GM12873 (cell line): ENCODE data around the gene CGB2.

Experiments used
- TF ChIP-seq, protein P1 (sequence below): IDR thresholded peaks from 2 replicates; pipeline ENCODE4 v1.5.1; 2012; ENCODE audit warnings: low read depth, mild to moderate bottlenecking, moderate library complexity, low read length, control low read depth; ENCODE audit not compliant: insufficient read depth; ENCODE audit errors: missing control alignments

Gene CGB2

DNA sequence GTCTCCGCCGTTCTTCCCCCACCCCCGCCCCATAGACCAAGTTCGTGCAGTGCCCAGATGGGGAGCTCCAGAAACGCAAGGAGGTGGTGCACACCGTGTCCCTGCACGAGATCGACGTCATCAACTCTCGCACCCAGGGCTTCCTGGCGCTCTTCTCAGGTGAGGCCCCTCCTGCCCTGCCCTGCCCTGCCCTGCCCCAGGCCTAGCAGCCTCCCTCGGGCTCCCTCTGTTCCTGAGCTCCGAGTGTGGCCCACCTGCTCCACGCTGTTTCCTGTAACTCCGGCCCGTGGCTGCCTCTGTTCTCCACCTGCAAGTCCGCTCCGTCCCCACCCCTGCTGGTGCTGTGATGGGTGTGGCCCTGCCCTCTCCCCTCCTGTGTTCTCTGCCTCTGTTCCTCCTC lies 21.2 kb upstream of the CGB2 start:
- TF ChIP-seq, protein P1, sequence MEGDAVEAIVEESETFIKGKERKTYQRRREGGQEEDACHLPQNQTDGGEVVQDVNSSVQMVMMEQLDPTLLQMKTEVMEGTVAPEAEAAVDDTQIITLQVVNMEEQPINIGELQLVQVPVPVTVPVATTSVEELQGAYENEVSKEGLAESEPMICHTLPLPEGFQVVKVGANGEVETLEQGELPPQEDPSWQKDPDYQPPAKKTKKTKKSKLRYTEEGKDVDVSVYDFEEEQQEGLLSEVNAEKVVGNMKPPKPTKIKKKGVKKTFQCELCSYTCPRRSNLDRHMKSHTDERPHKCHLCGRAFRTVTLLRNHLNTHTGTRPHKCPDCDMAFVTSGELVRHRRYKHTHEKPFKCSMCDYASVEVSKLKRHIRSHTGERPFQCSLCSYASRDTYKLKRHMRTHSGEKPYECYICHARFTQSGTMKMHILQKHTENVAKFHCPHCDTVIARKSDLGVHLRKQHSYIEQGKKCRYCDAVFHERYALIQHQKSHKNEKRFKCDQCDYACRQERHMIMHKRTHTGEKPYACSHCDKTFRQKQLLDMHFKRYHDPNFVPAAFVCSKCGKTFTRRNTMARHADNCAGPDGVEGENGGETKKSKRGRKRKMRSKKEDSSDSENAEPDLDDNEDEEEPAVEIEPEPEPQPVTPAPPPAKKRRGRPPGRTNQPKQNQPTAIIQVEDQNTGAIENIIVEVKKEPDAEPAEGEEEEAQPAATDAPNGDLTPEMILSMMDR = no peak

DNA sequence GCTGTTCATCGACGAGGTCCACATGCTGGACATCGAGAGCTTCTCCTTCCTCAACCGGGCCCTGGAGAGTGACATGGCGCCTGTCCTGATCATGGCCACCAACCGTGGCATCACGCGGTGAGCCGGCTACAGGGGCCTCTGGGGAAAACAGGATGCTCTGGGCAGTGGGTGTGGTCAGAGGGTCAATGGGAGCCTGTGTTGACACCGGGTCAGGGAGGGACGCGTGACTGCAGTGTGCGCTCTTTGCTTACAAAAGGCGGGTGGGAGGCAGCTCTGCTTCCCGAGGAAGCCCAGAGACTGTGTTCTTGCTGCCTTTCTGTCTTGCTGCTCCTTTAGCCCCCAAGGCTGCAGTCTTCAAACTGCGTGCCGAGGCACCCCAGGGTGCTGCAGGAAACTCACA lies 20.5 kb upstream of the CGB2 start:
- TF ChIP-seq, protein P1 = no peak

DNA sequence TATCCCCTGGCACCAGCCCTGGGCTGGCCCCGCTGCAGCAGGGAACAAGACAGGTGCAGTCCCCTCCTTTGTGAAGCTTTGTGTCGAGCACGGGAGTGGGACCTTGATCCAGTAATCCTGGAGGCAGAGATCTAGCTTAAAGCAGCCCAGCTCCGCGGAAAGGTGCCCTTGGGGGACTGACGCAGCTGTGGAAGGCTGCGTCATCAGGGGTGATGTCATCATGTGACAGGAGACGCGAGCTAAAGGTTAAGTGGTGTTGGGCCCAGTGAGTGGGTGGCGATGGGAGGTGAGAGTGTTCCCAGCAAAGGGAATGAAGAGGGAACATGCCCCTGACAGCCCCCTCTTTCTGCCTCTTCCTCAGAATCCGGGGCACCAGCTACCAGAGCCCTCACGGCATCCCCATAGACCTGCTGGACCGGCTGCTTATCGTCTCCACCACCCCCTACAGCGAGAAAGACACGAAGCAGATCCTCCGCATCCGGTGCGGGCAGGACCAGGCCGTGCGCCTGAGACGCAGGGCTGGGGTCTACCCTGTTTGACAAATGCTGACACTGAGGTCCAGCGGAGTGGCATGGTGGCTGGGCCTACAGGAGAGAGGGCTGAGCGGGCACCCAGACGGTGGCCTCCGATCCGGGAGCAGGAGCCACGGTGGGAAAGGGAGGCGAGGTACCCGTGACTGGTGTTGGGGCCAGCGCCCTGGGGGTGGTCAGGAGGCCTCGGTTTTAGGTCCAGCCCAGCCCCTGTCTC lies 17.4 kb upstream of the CGB2 start:
- TF ChIP-seq, protein P1 = no peak

DNA sequence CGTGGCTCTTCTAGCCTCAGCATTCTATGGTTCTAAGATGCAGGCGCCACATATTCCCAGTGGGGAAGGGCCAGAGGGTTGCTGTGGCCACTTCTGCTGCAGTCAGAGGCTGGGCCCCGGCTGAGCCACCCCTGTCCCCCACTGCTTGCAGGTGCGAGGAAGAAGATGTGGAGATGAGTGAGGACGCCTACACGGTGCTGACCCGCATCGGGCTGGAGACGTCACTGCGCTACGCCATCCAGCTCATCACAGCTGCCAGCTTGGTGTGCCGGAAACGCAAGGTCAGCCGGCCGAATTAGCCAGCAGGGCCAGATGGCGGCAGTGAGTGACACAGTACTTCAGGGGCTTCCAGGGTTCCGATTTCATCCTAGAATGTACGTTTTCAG lies 16.8 kb upstream of the CGB2 start:
- TF ChIP-seq, protein P1 = no peak

DNA sequence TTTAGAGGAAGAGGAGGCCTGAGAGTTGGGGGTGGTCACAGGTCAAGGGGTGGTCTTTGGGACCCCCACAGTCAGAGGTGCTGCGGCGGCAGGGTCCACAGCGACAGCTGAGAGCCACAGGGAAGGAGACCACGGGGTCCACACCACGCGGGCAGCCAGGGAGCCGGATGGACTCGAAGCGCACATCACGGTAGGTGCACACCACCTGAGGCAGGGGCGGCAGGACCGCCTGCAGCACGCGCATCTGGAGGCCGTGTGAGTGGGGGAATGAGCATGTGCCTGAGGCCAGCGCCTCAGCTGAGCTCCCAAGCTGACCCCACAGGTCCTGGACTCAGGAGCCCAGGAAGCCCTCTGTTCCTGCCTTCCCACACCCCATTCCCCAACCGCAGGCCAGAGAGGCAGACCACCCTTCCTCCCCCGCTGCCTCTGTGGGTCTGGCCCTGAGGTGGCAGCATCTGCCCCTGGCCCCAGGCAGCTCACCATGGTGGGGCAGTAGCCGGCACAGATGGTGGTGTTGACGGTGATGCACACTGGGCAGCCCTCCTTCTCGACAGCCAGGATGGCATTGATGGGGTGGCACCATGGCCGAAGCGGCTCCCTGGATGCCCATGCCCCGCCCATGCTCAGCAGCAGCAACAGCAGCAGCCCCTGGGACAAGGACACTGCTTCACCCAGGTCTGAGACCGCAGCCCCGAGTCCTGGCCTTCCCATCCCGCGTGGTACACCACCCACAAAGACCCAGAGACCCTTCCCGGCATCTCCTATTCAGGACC lies 15.4 kb upstream of the CGB2 start:
- TF ChIP-seq, protein P1 = no peak

DNA sequence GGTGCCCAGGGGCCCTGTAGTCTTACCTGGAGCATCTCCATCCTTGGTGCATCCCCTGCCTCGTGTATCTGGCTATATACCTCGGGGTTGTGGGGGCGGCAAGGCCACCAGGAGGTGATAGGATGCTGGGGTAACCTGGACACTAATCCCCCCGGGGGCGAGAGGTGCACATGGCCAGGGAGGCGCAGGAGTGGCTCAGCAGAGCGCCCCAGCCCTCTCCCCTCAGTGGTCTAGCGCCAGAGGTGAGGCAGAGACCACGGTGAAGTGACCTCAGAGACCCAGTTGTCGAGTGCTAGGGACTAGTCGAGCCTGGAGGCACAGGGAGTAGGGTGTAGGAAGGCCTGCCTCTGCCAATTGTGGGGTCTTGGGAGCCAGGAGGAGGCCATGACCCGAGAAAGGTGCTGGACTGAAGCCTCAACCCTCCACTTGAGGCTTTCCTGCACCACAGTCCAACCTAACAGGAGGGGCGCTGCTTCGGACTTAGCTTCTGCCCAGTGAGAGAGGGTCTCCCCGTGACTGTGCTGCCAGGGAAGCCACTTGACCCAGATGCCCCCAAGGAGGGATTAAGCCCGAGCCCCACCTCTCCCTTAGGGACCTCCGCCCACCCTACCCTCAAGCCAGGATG lies 14.5 kb upstream of the CGB2 start, which contains the start of gene LHB:
TSS of gene LHB (minus strand) at position 51 of the 625 bp plus-strand sequence. CDS start at position 41, 10 bp downstream.
- TF ChIP-seq, protein P1 = no peak

DNA sequence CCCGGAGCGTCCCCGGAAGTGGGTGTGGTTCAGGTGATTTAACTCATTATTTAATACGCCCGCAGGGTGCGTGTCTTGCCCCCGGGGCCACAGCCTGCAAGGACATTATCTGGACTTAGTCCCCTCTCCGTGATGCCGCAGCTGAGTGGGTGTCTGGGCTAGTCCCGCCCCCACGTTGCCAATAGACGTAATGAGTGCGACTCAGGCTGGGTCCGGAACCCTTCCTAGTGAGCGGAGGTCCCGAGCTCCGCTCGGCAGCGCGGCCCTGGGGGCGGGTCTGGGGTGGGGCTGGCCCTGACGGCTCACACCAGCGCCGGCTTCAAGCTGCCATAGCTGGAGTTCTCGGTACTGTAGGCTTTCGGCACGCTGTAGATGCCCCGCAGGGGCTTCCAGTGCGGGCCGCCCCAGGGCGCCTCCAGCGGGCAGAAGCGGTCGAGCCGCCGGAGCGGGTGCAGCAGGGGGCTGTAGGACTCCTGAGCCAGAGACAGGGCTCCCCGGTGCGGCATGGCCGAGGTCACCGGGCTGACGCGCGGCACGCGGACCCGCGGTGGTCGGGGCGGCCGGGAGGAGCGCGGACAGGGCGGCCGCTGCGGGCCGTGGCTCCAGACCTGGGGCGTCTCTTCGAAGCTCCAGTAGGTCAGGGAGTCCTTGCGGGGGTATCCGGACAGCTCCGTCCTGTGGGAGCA lies 13.9 kb upstream of the CGB2 start:
- TF ChIP-seq, protein P1 = peak; percentile 73
